ENCODE results near the gene SSTR3. TPM values are rescaled to one million over a fixed set of nuclear protein-coding genes. Genes with fewer than 3 reads are reported as not detected.

Gene SSTR3
- total and polyA plus RNA-seq, 2 of the 13 experiments (the other 11 are each of a cell fraction or from before 2014, with no cell fraction given), result 0.08 to 0.64 TPM

DNA sequence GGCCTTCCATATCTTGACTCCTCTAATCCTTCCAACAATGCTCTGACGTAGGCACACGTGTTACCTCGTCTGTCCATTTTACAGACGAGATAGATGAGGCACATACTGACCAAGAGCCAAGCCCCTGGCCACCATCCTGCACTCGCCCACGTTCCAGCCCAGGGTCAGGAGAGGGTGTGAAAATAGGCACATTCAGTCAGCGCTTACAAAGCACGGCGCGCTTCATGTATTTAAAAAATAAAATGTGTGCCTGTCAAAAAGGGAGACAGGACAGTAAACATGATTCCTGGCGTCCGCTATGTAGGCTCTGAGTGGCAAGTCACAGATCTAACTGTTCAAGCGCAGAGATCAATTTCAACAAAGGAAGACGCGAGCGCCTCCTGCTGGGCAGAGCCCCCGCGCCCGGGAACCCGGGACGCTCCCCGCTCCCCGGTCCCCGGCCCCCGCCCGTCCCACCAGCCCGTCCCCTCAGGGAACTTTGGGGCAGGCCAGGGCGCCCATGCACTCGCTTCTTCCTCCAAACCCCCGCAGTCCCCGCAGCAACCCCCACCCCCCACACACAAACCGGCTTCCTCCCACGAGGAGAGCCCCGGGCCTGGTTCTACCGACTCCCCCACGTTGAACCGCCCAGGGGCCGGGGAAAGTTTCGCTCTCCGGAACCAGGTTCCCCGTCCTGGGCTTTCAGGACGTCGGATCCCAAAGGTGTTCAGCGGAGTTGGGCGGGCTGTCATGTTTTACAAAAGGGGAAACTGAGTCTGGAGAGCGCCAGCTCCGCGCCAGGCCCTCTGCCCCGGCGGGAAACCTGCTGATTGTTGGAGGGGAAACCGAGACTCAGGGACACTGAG, 13.8 kb downstream of the SSTR3 start (continued):
- TF ChIP-seq, protein P1, sequence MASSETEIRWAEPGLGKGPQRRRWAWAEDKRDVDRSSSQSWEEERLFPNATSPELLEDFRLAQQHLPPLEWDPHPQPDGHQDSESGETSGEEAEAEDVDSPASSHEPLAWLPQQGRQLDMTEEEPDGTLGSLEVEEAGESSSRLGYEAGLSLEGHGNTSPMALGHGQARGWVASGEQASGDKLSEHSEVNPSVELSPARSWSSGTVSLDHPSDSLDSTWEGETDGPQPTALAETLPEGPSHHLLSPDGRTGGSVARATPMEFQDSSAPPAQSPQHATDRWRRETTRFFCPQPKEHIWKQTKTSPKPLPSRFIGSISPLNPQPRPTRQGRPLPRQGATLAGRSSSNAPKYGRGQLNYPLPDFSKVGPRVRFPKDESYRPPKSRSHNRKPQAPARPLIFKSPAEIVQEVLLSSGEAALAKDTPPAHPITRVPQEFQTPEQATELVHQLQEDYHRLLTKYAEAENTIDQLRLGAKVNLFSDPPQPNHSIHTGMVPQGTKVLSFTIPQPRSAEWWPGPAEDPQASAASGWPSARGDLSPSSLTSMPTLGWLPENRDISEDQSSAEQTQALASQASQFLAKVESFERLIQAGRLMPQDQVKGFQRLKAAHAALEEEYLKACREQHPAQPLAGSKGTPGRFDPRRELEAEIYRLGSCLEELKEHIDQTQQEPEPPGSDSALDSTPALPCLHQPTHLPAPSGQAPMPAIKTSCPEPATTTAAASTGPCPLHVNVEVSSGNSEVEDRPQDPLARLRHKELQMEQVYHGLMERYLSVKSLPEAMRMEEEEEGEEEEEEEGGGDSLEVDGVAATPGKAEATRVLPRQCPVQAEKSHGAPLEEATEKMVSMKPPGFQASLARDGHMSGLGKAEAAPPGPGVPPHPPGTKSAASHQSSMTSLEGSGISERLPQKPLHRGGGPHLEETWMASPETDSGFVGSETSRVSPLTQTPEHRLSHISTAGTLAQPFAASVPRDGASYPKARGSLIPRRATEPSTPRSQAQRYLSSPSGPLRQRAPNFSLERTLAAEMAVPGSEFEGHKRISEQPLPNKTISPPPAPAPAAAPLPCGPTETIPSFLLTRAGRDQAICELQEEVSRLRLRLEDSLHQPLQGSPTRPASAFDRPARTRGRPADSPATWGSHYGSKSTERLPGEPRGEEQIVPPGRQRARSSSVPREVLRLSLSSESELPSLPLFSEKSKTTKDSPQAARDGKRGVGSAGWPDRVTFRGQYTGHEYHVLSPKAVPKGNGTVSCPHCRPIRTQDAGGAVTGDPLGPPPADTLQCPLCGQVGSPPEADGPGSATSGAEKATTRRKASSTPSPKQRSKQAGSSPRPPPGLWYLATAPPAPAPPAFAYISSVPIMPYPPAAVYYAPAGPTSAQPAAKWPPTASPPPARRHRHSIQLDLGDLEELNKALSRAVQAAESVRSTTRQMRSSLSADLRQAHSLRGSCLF (CRISPR knock-in tag; IDR thresholded peaks at IDR 0.05; ENCODE audit: borderline replicate concordance), result no peak
- TF ChIP-seq SIN3A (IDR thresholded peaks at IDR 0.05; ENCODE audit: borderline replicate concordance, low read depth, low read length) (peak; percentile 42; the same call in 1 of the 2 replicates), XBP1 (CRISPR knock-in tag; IDR thresholded peaks at IDR 0.05) (0 out of 2 replicates have a peak, but pooled peaks have one; percentile 14), ZNF710 (CRISPR knock-in tag; IDR thresholded peaks at IDR 0.05; ENCODE audit: borderline replicate concordance) (0 out of 2 replicates have a peak, but pooled peaks have one; percentile 10), ZNF121 (CRISPR knock-in tag; IDR thresholded peaks at IDR 0.05) (peak; percentile 63; the same call in 1 of the 2 replicates), HMGXB4 (CRISPR knock-in tag; IDR thresholded peaks at IDR 0.05; ENCODE audit: borderline replicate concordance in 1 of 2, low read depth in 1 of 2) (0 out of 4 replicates have a peak, but pooled peaks of 1 of the 2 experiments have one; percentile 33), HNF4G (IDR thresholded peaks at IDR 0.05; ENCODE audit: borderline replicate concordance, low read depth, low read length) (peak; percentile 35; the same call in 1 of the 2 replicates), HNF4G (CRISPR knock-in tag; IDR thresholded peaks at IDR 0.05; ENCODE audit: borderline replicate concordance, low read depth) (no peak), ZNF772 (CRISPR knock-in tag; IDR thresholded peaks at IDR 0.05) (0 out of 2 replicates have a peak, but pooled peaks have one; percentile 35)
- TF ChIP-seq, protein P2, sequence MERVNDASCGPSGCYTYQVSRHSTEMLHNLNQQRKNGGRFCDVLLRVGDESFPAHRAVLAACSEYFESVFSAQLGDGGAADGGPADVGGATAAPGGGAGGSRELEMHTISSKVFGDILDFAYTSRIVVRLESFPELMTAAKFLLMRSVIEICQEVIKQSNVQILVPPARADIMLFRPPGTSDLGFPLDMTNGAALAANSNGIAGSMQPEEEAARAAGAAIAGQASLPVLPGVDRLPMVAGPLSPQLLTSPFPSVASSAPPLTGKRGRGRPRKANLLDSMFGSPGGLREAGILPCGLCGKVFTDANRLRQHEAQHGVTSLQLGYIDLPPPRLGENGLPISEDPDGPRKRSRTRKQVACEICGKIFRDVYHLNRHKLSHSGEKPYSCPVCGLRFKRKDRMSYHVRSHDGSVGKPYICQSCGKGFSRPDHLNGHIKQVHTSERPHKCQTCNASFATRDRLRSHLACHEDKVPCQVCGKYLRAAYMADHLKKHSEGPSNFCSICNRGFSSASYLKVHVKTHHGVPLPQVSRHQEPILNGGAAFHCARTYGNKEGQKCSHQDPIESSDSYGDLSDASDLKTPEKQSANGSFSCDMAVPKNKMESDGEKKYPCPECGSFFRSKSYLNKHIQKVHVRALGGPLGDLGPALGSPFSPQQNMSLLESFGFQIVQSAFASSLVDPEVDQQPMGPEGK (CRISPR knock-in tag; IDR thresholded peaks at IDR 0.05), result peak; percentile 79
- TF ChIP-seq, protein P3, sequence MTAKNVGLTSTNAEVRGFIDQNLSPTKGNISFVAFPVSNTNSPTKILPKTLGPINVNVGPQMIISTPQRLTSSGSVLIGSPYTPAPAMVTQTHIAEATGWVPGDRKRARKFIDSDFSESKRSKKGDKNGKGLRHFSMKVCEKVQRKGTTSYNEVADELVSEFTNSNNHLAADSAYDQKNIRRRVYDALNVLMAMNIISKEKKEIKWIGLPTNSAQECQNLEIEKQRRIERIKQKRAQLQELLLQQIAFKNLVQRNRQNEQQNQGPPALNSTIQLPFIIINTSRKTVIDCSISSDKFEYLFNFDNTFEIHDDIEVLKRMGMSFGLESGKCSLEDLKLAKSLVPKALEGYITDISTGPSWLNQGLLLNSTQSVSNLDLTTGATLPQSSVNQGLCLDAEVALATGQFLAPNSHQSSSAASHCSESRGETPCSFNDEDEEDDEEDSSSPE (CRISPR knock-in tag; IDR thresholded peaks at IDR 0.05), result 0 out of 2 replicates have a peak, but pooled peaks have one; percentile 23
- TF ChIP-seq, protein P4, sequence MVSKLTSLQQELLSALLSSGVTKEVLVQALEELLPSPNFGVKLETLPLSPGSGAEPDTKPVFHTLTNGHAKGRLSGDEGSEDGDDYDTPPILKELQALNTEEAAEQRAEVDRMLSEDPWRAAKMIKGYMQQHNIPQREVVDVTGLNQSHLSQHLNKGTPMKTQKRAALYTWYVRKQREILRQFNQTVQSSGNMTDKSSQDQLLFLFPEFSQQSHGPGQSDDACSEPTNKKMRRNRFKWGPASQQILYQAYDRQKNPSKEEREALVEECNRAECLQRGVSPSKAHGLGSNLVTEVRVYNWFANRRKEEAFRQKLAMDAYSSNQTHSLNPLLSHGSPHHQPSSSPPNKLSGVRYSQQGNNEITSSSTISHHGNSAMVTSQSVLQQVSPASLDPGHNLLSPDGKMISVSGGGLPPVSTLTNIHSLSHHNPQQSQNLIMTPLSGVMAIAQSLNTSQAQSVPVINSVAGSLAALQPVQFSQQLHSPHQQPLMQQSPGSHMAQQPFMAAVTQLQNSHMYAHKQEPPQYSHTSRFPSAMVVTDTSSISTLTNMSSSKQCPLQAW (CRISPR knock-in tag; IDR thresholded peaks at IDR 0.05), result no peak
